DMS 273 (cell line): ENCODE results near the gene DACT2.
"Not testable (repeated sequence)": the region's sequence is repeated elsewhere in the genome, so short reads cannot be mapped to it uniquely, and the experiment has no call there.

ENCODE experiments used
- DNase-seq: peaks from one replicate; lab custom pipeline; 2025; ENCODE audit not compliant: unreplicated experiment; lab: John Stamatoyannopoulos, UW

The DACT2 gene

GRCh38 chr6:168326294-168327261 is 7.0 kb upstream of the DACT2 start:
- DNase-seq, result no peak

- DNase-seq, result no peak
These were observed 3.4 kb upstream of the DACT2 start for GRCh38 chr6:168322966-168323365.

- DNase-seq, result no peak
These were observed 1.1 kb upstream of the DACT2 start for GRCh38 chr6:168320634-168321033.

DNA sequence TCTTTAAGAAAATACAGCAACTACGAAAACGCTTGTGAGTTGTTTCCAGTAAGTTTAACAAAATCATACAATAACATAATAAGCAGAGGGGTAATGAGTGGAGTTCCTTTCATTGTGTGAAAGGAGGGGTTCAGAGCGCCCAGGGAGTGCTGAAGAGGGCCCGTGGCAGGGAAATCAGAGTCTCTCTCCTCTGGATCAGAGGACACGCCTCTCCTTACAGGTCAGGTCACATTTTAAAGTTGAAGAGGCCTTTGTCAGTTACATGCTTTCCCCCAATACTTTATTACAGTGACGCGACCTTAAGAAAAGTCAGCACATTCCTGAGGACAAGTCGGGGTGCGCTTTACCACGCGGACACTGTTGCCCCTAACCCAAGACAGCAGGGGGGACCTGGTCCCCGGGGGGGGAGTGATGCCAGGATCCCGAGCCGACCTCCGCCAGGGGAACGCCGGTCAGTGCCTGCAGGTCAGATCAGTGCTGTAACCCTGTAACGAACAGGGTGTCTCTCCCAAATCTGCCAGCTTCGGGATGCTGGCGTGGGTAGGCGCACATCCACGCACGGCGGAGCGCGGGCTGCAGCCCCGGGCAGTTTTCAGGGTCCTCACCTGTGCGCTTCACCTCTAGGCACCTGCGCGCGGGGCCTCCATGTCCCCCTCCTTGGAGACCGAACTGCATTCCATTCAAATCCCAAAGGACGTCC is 848 bp downstream of the DACT2 start:
- no peak for DNase-seq

- no peak for DNase-seq
These were observed 1.5 kb downstream of the DACT2 start for GRCh38 chr6:168318090-168318489.

DNA sequence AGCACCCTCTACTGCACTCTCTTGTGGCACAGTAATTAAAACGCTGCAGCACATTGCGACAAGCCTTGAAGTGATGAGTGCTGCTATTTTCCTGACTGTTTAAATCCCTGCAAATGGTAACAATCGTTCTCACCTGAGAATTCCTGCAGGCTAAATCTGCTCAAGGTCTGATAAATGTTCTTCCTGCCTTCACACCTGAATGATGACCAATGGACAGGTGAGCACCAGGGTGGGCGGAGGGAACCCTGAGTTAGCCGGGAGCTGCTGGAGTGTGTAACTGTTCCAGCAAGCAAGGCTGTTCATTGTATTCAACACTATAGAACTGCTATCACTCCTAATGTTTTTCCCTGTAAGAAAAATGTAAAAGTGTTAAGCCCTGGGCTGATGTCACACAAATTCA is 4.0 kb downstream of the DACT2 start:
- DNase-seq, result no peak

- peak; percentile 63 for DNase-seq
These were observed 4.6 kb downstream of the DACT2 start for GRCh38 chr6:168314948-168315347.

DNA sequence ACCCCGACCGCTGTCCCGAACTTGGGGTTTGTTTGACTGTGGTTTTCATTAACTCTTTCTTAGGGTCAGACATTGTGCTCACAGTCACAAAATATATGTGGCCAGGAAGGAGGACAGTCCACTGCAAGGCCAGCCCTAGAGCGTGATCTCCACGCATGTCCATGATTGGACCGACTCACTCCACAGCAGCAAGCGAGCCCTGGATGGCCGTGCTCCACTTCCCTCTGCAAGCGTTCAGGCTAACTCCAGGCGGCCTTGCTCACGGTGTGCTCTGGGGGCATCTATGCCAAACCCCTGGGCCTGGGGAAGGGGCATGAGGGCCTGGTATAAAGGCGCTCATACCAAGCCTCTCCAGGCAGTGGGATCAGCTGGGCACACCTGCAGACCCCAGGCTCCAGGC is 5.6 kb downstream of the DACT2 start:
- no peak for DNase-seq

GRCh38 chr6:168313431-168314011 is 6.1 kb downstream of the DACT2 start:
- DNase-seq, result no peak

DNA sequence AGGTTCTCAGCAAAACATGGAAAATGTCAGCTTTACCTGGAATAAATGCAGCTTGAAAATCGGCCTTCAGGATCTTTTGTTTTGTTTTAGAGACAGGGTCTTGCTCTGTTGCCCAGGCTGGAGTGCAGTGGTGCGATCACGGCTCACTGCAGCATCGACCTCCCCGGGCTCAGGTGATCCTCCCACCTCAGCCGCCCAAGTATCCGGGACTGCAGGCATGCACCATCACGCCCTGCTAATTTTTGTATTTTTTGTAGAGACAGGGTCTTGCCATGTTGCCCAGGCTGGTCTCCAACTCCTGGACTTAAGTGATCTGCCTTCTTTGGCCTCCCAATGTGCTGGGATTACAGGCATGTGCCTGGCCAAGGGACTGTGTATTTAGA is 7.5 kb downstream of the DACT2 start:
- not testable (repeated sequence) for DNase-seq

- DNase-seq, result no peak
These were observed 8.0 kb downstream of the DACT2 start for GRCh38 chr6:168311410-168312124.

GRCh38 chr6:168310945-168311344 is 8.6 kb downstream of the DACT2 start:
- no peak for DNase-seq

DNA sequence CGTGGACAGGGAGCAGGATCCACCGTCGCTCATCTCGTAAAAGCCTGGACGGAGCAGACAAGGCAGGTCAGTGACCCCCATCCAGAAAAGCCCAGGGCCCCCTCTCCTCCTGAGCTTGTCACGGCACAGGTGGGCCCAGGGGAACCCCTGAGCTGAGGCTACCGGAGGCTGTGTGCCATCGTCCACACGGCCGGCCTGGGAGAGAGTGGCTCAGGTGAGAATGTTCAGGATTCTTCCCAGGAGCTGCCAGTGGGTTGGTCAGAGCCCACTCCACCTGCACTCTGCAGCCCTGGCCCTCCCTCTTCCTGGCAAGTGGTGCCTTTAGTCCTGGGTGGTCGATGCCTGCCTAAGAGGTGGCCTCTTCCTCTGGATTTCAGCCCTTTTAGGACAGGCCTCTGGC is 9.2 kb downstream of the DACT2 start:
- no peak for DNase-seq

DNA sequence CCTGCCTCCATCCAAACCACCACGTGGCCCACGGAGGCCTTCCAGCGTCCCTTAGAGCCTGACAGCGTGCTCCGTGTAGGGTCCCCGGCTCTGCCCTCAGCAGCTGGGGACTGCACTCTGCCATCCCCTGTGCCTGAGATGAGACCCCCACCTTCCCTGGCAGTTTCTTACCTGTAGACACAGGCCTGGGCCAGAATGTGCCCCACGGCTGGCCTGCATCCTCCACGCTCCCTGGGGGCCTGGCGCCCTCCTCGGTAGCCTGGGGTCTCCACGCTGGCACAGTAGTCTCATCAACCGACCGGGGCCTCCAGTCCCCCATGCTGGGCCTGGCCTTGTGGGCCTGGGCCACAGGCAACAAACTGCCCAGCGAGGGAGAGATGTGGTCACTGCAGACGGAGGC is 9.6 kb downstream of the DACT2 start:
- DNase-seq, result no peak

DNA sequence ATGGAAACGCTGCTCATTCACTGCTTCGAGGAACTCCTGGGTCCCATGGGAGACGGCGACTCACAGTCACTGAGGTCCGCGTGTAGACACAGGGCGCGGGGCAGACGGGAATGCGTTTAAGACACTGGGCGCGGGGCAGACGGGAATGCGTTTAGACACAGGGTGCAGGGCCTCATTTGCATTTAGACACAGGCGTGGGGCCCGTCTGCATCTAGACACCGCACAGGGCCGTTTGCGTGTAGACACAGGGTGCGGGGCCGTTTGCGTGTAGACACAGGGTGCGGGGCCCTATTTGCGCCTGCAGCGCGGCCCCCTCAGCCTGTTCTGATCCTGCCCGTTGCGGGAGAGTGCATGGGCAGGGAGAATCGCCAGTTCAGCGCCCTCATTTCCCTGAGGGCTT is 10.4 kb downstream of the DACT2 start:
- DNase-seq, result no peak

GRCh38 chr6:168308390-168309144 is 11.0 kb downstream of the DACT2 start:
- DNase-seq, result no peak

- DNase-seq, result no peak
These were observed 11.9 kb downstream of the DACT2 start for GRCh38 chr6:168307695-168308021.

GRCh38 chr6:168307015-168307694 is 12.4 kb downstream of the DACT2 start:
- no peak for DNase-seq

DNA sequence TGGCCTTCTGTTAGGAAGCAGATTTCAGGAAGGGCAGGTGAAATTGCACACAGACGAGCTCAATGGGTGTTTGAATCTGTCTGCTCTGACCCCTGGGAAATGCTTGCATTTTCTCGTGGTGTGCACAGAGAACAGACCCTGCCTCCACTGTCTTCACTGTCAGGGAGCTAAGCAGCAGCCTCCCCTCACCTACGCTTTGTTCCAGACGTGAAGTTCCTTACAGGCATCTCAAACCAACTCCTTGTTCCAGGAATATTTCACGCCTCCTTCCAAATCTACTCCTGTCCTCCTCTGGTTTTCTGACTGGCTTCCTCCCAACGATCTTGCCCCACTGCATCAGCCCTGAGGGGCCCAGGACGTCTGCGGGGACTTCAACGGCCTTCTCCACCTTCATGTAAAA is 13.7 kb downstream of the DACT2 start:
- no peak for DNase-seq

- DNase-seq, result no peak
These were observed 14.4 kb downstream of the DACT2 start for GRCh38 chr6:168305096-168305749.
